Stimulated activated CD8-positive, alpha-beta memory T cell treated with anti-CD3 and anti-CD28 coated beads, Interleukin-15, amount 100 ng/mL, for 1 hour (primary cell): ENCODE data around the gene HSFY1.
"Not testable (repeated sequence)": the region's sequence is repeated elsewhere in the genome, so short reads cannot be mapped to it uniquely, and the experiment has no call there.

ENCODE experiments used
- DNase-seq: peaks from one replicate; pipeline ENCODE4 v3.0.0-alpha.2; 2020; ENCODE audit warnings: low read depth

HSFY1 gene, protein sequence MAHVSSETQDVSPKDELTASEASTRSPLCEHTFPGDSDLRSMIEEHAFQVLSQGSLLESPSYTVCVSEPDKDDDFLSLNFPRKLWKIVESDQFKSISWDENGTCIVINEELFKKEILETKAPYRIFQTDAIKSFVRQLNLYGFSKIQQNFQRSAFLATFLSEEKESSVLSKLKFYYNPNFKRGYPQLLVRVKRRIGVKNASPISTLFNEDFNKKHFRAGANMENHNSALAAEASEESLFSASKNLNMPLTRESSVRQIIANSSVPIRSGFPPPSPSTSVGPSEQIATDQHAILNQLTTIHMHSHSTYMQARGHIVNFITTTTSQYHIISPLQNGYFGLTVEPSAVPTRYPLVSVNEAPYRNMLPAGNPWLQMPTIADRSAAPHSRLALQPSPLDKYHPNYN

DNA sequence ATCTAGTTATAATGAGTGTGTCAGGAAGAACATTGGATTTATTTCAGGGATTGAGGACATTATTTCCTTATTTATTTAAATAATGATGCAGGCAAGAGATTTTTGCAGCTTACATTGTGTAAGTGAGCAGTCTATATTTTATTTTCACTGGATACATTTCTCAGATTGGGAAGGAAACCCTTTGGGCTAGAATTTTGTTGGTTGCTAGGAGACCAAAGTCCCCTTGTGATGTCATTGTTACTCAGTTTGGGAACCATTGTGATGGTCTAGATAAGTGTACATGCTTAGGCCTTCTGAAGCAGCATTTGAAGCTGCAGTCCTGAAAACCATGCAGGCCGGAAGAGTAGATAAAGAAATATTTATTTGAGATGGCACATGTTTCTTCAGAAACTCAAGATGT lies at the start of gene HSFY1:
Gene HSFY1 (plus strand): TSS at position 301 of the 400 bp plus-strand sequence. CDS start 68 bp downstream, at position 369.
- DNase-seq, result not testable (repeated sequence)

DNA sequence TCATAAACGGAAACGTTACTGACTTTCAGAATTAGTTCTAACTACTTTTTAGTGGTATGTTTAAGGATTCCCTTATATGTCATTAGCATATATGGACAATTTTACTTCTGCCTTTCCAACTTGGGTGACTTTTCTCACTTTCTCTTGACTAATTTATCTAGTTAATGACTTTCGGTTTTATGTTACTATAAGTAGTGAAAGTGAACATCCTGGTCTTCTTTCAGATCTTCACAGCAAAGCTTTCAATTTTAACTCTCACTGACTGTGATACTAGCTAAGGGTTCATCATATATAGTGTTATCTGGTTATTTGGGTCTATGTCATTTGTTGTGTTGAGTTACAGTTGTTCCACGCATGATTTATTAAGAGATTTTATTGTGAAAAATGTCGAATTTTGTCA lies 42.3 kb upstream of the HSFY1 start:
- DNase-seq, result not testable (repeated sequence)

DNA sequence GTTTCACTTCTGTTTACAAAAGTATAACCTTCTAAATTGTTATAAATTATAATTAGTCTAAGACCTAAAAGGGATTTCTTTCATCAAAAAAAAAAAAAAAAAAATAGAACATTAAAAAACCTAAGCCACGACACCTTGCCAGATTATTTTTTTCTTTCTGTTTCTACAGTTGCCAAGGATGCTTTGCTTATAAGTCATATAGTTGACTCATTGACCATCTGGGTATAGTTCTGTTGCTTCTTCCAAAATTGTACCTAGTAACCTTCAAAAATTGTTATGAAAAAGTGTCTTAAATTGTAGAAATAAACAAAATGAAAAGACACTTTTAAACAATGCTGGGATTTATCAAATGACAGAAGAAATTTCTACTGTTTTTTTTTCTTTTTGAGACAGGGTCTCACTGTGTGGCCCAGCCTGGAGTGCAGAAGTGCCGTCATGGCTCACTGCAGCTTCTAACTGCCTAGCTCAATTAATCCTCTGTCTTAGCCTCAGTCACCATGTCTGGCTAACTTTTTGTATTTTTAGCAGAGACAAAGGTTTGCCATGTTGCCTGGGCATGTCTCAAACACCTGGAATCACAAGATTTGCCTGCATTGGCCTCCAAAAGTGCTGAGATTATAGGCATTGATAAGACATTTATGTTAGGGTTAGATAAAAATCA lies 15.4 kb upstream of the HSFY1 start:
- not testable (repeated sequence) for DNase-seq

DNA sequence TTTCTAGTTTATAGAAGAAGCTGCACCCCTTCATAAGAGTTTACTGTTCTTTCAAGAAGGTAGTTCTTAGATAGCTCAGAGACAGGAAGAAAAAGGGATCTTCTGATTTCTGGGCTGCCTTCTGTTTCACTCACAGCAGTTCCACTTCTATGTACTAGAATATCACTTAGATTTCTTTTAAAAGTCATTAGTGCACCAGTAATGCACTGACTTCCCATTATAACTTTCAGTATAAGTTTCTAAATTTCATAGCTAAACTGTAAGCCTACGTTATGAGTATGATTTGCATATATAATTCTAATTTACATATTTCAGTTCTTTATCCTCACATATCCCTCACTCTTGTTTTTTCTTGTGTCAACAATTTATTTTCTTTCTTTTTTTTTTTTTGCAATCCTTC lies 7.6 kb upstream of the HSFY1 start:
- DNase-seq, result not testable (repeated sequence)

DNA sequence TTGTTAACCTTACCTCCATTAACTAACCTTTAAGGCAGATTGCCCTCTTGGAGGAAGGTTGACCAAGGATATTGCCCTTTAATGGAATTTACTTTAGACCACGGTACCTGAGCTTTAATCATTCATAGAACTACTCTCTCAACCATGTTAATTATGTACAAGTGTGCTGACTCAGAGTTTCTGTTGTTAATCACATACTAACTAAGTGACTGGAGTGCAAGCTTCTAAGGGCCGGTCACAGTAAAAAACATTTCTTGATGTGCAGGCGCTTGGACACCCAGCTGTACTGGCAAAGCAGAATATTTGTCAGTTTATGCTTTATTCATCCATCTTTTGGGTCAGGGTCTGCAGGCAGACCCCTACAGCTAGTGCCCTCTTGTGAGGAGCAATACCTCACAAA lies 6.6 kb downstream of the HSFY1 start:
- not testable (repeated sequence) for DNase-seq

DNA sequence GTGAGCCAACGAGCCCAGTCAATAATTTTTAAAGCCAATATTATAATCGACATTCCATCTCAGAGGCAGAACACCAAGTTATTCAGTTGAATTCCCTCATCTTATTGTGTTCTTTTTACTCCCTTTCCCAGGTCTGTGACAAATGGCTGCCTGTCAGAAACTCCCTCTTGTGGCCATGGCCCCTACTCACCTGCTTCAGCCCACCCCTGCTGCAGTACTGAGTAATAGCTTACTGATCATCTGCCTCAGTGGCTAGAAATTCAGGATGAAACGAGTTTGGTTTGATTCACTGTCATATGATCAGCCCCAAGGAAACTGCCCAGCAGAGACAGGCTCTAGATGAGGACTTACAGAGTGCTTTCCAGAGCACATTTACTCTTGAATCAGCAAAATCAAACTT lies 19.4 kb downstream of the HSFY1 start:
- DNase-seq, result not testable (repeated sequence)
